Neural progenitor cell (in vitro differentiated cells): ENCODE measurements around the gene CUL1. TPM values are rescaled to one million over a fixed set of nuclear protein-coding genes. Genes with fewer than 3 reads are reported as not detected.

Experiments used
- DNase-seq: peaks from one replicate; pipeline ENCODE4 v3.0.0-alpha.2; 2016; ENCODE audit warnings: low spot score
- H2AFZ ChIP-seq: fragments of 200-600 bp; sonication (generic); replicated peaks from 2 replicates; pipeline ENCODE4 v1.6.1; 2016; ENCODE audit warnings: antibody characterized with exemption
- H3F3A ChIP-seq: fragments of 200-600 bp; sonication (generic); 2 replicates; pipeline ENCODE4 v1.6.1; 2016; ENCODE audit warnings: antibody characterized with exemption, low read depth
- H3K27ac ChIP-seq: fragments of 200-600 bp; sonication (generic); 2 replicates; pipeline ENCODE4 v1.5.1; 2016; ENCODE audit warnings: mild to moderate bottlenecking
- H3K27me3 ChIP-seq: fragments of 200-600 bp; sonication (generic); 2 replicates; pipeline ENCODE4 v1.6.1; 2016; ENCODE audit warnings: mild to moderate bottlenecking, moderate library complexity
- H3K36me3 ChIP-seq: fragments of 200-600 bp; sonication (generic); 2 replicates; pipeline ENCODE4 v1.5.1; 2016
- H3K4me1 ChIP-seq: fragments of 200-600 bp; sonication (generic); 2 replicates; pipeline ENCODE4 v1.6.1; 2016; ENCODE audit warnings: mixed run types
- H3K4me2 ChIP-seq: fragments of 200-600 bp; sonication (generic); 2 replicates; pipeline ENCODE4 v1.6.1; 2016
- H3K4me3 ChIP-seq: fragments of 200-600 bp; sonication (generic); 2 replicates; pipeline ENCODE4 v1.5.1; 2016
- H3K79me2 ChIP-seq: fragments of 200-600 bp; sonication (generic); 2 replicates; pipeline ENCODE4 v1.6.1; 2016; ENCODE audit warnings: low read depth
- H3K9ac ChIP-seq: fragments of 200-600 bp; sonication (generic); 2 replicates; pipeline ENCODE4 v1.6.1; 2016
- H3K9me3 ChIP-seq: fragments of 200-600 bp; sonication (generic); 2 replicates; pipeline ENCODE4 v1.5.1; 2016; ENCODE audit warnings: low read depth
- H4K20me1 ChIP-seq: fragments of 200-600 bp; sonication (generic); 2 replicates; pipeline ENCODE4 v1.6.1; 2016; ENCODE audit warnings: low read depth
- H3K27ac Mint-ChIP-seq: 3 replicates; pipeline ENCODE4 v1.8.0; 2021; ENCODE audit warnings: mixed read lengths
- H3K27me3 Mint-ChIP-seq: 2 replicates; pipeline ENCODE4 v1.8.0; 2022; ENCODE audit warnings: low read depth, mild to moderate bottlenecking, inconsistent platforms, moderate library complexity, mixed read lengths; ENCODE audit not compliant: insufficient read depth
- H3K36me3 Mint-ChIP-seq: 3 replicates; pipeline ENCODE4 v1.8.0; 2021; ENCODE audit warnings: mixed read lengths
- H3K4me1 Mint-ChIP-seq: 3 replicates; pipeline ENCODE4 v1.8.0; 2021; ENCODE audit warnings: mixed read lengths
- H3K4me3 Mint-ChIP-seq: 3 replicates; pipeline ENCODE4 v1.8.0; 2021; ENCODE audit warnings: mild to moderate bottlenecking, moderate library complexity, mixed read lengths
- H3K9me3 Mint-ChIP-seq: 3 replicates; pipeline ENCODE4 v1.8.0; 2020; ENCODE audit warnings: mixed read lengths
- EZH2 ChIP-seq: fragments of 200-600 bp; sonication (generic); IDR thresholded peaks from 2 replicates; pipeline ENCODE4 v1.6.1; 2017; ENCODE audit warnings: antibody characterized with exemption, mild to moderate bottlenecking, moderate library complexity
- EZH2phosphoT487 ChIP-seq: fragments of 200-600 bp; sonication (generic); IDR thresholded peaks from 2 replicates; pipeline ENCODE4 v1.6.1; 2017; ENCODE audit warnings: antibody characterized with exemption
- total RNA-seq: library from RNA; depleted of rRNA; stranded (reverse); fragments of >200 nt; gene quantifications from 2 replicates; pipeline ENCODE4 v1.2.3, GENCODE V29; 2015; ENCODE audit warnings: low replicate concordance
- TF ChIP-seq, protein P1 (sequence below): fragments of 200-600 bp; sonication (generic); IDR thresholded peaks from 2 replicates; pipeline ENCODE4 v1.5.1; 2017; ENCODE audit warnings: antibody characterized with exemption, mild to moderate bottlenecking

CUL1 gene
- total RNA-seq, 1 donor from 2014 or later, result 89.3 TPM

DNA sequence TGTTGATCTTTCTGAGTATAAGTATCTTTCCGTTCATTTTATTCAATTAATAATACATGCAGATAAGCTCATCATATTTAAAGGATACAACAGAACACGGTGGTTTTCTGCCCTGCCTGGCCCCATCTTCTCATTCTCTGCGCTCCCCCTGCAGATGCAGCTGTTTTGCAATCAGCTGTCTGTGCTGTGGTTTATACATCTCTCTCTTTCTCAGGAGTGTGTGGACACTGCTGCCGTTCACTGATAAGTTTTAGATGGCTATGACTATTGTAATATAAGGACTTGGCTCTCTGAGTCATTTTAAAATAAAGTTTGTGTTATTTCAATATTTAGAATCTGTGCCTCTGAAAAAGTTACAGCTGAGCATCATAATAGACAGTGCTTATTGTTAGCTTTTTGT lies 54.5 kb downstream of the CUL1 start:
- Histone ChIP-seq H3F3A (no peaks in the 10 kb centered on the region), H3K79me2 (peaks cover 59% of the 10 kb centered on the region), H3K27ac (no peak overlapping the region), H3K27me3 (no peaks in the 10 kb centered on the region), H3K9ac (no peak overlapping the region), H2AFZ (no peak overlapping the region), H3K9me3 (no peaks in the 10 kb centered on the region), H4K20me1 (no peaks in the 10 kb centered on the region), H3K4me1 (no peaks in the 10 kb centered on the region), H3K36me3 (peaks cover 4% of the 10 kb centered on the region), H3K4me3 (no peak overlapping the region), H3K4me2 (no peak overlapping the region)
- no peak overlapping the region for H3K27ac Mint-ChIP-seq
- H3K9me3 Mint-ChIP-seq, result no peaks in the 10 kb centered on the region
- DNase-seq, result no peak
- peaks cover 25% of the 10 kb centered on the region for H3K36me3 Mint-ChIP-seq
- H3K27me3 Mint-ChIP-seq, result no peaks in the 10 kb centered on the region
- no peak overlapping the region for H3K4me3 Mint-ChIP-seq
- H3K4me1 Mint-ChIP-seq, result no peaks in the 10 kb centered on the region
- no peak for TF ChIP-seq EZH2phosphoT487
- no peak for TF ChIP-seq EZH2
- TF ChIP-seq, protein P1, sequence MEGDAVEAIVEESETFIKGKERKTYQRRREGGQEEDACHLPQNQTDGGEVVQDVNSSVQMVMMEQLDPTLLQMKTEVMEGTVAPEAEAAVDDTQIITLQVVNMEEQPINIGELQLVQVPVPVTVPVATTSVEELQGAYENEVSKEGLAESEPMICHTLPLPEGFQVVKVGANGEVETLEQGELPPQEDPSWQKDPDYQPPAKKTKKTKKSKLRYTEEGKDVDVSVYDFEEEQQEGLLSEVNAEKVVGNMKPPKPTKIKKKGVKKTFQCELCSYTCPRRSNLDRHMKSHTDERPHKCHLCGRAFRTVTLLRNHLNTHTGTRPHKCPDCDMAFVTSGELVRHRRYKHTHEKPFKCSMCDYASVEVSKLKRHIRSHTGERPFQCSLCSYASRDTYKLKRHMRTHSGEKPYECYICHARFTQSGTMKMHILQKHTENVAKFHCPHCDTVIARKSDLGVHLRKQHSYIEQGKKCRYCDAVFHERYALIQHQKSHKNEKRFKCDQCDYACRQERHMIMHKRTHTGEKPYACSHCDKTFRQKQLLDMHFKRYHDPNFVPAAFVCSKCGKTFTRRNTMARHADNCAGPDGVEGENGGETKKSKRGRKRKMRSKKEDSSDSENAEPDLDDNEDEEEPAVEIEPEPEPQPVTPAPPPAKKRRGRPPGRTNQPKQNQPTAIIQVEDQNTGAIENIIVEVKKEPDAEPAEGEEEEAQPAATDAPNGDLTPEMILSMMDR, result no peak

DNA sequence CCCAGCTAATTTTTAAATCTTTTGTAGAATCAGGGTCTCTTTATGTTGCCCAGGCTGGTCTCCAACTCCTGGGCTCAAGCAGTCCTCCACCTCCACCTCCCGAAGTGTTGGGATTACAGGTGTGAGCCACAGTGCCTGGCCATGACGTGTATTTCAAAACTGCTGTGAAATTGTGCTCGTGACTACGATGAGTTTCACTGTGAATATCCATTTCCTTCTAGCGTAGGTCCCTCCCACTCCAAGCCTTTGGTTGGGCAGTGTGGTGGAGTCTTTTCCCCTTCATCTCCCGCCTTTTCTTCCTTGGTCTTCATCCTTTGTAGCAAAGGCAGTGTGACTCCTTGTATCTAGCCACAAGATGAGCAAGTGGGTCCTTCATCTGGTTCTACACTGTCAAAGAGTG lies 56.2 kb downstream of the CUL1 start:
- Mint-ChIP-seq H3K27me3 (no peaks in the 10 kb centered on the region), H3K36me3 (peaks cover 23% of the 10 kb centered on the region), H3K4me1 (no peaks in the 10 kb centered on the region), H3K4me3 (no peak overlapping the region), H3K27ac (no peak overlapping the region), H3K9me3 (no peaks in the 10 kb centered on the region)
- no peaks in the 10 kb centered on the region for H3F3A ChIP-seq
- peaks cover 7% of the 10 kb centered on the region for H3K36me3 ChIP-seq
- no peak overlapping the region for H2AFZ ChIP-seq
- H4K20me1 ChIP-seq, result no peaks in the 10 kb centered on the region
- H3K4me2 ChIP-seq, result no peak overlapping the region
- TF ChIP-seq EZH2phosphoT487 (no peak), EZH2 (no peak)
- TF ChIP-seq, protein P1, result no peak
- no peaks in the 10 kb centered on the region for H3K4me1 ChIP-seq
- DNase-seq, result no peak
- H3K27ac ChIP-seq, result no peak overlapping the region
- no peaks in the 10 kb centered on the region for H3K27me3 ChIP-seq
- no peaks in the 10 kb centered on the region for H3K9me3 ChIP-seq
- no peak overlapping the region for H3K4me3 ChIP-seq
- H3K79me2 ChIP-seq, result peaks cover 44% of the 10 kb centered on the region
- no peak overlapping the region for H3K9ac ChIP-seq

DNA sequence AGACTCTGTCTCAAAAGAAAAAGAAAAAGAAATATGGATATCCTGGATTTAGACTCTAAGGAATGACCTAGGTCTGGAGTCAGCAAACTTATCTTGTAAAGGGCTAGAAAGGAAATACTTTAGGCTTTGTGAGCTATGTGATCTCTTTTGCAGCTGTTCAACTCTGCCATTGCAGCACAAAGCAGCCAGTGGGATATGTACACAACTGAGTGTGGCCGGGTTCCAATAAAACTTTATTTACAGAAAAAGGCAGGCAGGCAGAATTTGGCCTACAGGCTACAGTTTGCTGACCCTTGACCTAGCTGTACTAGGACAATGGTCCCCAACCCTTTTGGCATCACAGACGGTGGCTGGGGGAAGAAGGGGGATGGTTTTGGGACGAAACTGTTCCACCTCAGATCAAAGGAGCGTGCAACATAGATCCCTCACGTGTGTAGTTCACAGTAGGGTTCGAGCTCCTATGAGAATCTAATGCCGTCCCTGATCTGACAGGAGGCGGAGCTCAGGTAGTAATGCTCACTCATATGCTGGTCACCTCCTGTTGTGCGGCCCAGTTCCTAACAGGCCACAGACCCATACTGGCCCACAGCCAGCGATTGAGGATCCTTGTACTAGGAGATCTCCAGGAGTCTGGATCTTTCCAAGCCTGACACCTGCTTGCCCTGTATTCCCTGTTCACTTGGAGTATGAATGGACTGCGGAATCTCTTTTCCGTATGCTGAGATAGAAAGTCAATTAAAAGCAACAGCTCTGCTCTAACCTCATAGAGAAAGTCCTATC lies 63.0 kb downstream of the CUL1 start:
- Mint-ChIP-seq H3K9me3 (no peaks in the 10 kb centered on the region), H3K27me3 (no peaks in the 10 kb centered on the region), H3K4me3 (no peak overlapping the region), H3K36me3 (peaks cover 22% of the 10 kb centered on the region), H3K27ac (no peak overlapping the region), H3K4me1 (no peaks in the 10 kb centered on the region)
- H3K9me3 ChIP-seq, result no peaks in the 10 kb centered on the region
- H3F3A ChIP-seq, result no peaks in the 10 kb centered on the region
- H4K20me1 ChIP-seq, result no peaks in the 10 kb centered on the region
- H3K79me2 ChIP-seq, result no peaks in the 10 kb centered on the region
- no peak for DNase-seq
- H3K4me2 ChIP-seq, result no peak overlapping the region
- H3K4me1 ChIP-seq, result no peaks in the 10 kb centered on the region
- no peak for TF ChIP-seq EZH2
- TF ChIP-seq, protein P1, result no peak
- no peak for TF ChIP-seq EZH2phosphoT487
- no peak overlapping the region for H3K9ac ChIP-seq
- peaks cover 19% of the 10 kb centered on the region for H3K36me3 ChIP-seq
- no peak overlapping the region for H3K27ac ChIP-seq
- no peak overlapping the region for H2AFZ ChIP-seq
- no peaks in the 10 kb centered on the region for H3K27me3 ChIP-seq
- H3K4me3 ChIP-seq, result no peak overlapping the region
